Adrenal gland (tissue), 5 donors: ENCODE measurements around the gene PRKAR1A.

Experiments used
- POLR2A ChIP-seq, 2 donors: fragments of 450-650 bp; IDR thresholded peaks; one replicate each; pipeline ENCODE4 v1.6.1; 2017; ENCODE audit warnings: antibody characterized with exemption in 2 of 2, mild to moderate bottlenecking in 2 of 2, moderate library complexity in 1 of 2
- TF ChIP-seq, protein P1 (sequence below), 6 experiments: fragments of 450-650 bp in 4 of 6; fragments of 200-600 bp in 2 of 6; sonication (generic) in 1 of 6; IDR thresholded peaks; 1 replicate in 5 of 6; 2 replicates in 1 of 6; pipeline versions ENCODE4 v1.5.1 to v1.8.0; 2016 to 2021; ENCODE audit warnings: antibody characterized with exemption in 6 of 6, mild to moderate bottlenecking in 2 of 6, moderate library complexity in 1 of 6
- donor health status: DM: no; HTN: no; CAD: no.

DNA sequence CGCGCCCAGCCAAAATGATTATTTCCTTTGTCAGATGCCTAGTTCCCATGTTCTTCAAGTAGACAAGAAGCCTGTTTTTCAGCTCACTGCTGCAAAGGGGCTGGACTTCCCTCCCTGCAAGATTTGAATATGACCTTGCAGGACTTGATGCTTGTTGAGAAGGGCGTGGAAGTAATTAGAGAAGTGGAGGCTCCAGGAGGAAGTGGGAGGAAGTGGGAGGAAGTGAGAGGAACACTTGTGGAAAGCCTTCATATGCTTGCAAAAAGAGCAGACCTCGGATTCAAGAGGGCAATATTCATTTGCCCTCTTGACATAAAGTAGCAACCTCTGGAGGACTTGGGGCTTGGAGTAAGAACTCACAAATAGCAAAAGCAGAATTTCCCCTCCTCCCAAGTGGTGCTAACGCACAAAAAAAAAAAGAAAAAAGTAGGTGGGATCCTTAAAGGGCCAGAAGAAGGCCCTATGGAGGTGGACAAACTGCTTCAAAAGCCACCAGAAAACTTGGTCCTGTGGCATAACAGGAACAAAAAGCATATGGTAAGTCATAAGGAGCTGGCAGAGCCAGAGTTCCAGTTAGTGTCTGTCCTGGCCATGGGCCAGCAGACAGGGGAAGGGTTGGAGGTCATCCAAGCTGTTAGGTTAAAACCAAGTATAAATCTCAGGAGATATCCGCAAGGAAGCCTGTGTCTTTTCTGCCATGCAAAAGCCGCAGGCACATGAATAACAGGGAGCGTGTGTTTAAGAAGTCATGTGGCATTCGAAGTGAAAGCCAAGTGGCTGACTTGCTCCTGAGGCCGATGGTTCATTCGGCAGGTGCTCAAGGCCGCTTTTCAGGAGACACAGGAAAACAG, 20.6 kb upstream of the PRKAR1A start:
- TF ChIP-seq, protein P1, sequence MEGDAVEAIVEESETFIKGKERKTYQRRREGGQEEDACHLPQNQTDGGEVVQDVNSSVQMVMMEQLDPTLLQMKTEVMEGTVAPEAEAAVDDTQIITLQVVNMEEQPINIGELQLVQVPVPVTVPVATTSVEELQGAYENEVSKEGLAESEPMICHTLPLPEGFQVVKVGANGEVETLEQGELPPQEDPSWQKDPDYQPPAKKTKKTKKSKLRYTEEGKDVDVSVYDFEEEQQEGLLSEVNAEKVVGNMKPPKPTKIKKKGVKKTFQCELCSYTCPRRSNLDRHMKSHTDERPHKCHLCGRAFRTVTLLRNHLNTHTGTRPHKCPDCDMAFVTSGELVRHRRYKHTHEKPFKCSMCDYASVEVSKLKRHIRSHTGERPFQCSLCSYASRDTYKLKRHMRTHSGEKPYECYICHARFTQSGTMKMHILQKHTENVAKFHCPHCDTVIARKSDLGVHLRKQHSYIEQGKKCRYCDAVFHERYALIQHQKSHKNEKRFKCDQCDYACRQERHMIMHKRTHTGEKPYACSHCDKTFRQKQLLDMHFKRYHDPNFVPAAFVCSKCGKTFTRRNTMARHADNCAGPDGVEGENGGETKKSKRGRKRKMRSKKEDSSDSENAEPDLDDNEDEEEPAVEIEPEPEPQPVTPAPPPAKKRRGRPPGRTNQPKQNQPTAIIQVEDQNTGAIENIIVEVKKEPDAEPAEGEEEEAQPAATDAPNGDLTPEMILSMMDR (IDR thresholded peaks at IDR 0.05): no peak
- no peak for TF ChIP-seq POLR2A (IDR thresholded peaks at IDR 0.05)
